Fibroblast of skin of back (primary cell): ENCODE measurements around the gene LRP6.
"Not testable (repeated sequence)": the region's sequence is repeated elsewhere in the genome, so short reads cannot be mapped to it uniquely, and the experiment has no call there.

Experiments used
- DNase-seq: peaks from one replicate; pipeline ENCODE4 v3.0.0-alpha.2; 2013

Gene LRP6

DNA sequence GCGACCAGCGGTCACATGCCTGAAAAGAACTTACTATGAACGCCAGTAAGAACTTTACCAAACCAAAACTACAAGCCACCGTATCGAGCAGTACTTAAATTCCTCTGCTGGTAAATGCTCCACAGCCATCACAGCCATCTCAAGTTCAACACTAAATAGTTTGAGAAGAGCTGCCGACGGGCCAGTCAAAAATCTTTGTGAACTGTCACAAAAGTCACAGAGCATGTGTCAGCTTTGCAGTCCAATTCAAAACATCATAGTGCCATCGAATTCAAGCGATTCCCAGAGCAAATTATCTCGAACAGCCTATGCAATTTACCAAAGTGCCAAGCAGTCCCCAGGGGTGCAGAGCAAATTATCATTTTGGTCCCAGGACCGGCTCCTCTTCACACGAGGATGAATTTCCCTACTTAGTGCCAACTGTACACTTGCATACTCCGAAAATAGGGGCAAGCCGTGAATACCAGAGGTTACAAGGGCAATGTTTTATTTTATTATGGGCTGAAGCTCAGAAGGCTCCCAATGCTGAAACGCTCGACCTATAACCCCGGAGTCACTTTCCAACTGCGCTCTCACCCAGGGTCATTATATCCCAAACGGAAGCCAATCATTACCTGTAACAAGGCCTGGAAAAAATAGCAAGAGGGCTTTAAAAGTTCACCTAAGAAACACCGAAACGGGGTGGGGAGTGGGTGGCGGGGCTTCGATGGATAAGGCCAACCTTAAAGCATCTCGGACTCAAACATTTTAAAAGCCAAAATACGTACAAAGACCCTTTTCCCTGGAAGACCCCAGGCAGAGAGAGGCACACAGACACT, 1.1 kb downstream of the LRP6 start:
- peak; percentile 46 for DNase-seq

DNA sequence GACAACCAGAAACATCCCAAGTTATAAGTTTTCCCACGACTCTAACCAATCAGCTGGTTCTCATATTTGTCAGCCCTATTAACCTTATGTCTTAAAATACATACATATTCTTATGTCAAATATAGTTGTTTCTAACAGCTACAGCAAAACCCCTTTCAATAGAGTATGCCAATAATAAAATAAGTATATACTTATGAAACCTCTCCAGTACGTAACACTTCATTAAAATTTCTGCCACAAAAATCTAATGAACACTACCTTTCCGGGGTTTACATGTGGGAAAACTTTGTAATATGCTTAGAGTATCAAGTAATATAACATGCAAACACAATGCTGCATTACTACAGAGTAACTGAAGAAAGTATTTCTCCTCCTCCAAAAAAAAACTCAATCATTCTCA, 1.8 kb downstream of the LRP6 start:
- no peak for DNase-seq

DNA sequence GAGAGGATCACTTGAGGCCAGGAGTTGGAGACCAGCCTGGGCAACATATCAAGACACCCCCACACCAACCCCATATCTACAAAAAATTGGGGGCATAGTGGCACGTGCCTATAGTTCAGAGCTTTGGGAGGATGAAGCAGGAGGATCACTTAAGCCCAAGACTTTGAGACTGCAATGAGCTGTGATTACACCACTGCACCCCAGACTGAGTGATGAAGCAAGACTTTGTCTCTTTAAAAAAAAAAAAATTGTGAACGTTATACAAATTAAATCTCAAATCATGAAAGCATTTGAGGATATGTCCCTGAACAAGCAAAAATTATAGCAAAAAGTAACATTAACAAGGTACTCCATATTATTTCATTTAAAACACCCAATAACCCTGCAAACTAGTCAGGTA, 2.9 kb downstream of the LRP6 start:
- no peak for DNase-seq

DNA sequence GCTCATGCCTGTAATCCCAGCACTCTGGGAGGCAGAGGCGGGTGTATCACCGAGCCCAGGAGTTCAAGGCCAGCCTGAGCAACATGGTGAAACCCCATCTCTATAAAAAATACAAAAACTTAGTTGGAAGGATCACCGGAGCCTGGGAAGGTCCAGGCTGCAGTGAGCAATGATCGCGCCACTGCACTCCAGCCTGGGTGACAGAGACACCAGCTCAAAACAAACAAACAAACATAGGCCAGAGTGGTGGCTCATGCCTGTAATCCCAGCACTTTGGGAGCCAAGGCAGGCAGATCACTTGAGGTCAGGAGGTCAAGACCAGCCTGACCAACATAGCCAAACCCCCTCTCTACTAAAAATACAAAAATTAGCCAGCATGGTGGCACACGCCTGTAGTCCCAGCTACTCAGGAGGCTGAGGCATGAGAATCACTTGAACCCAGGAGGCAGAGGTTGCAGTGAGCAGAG, 10.5 kb downstream of the LRP6 start:
- DNase-seq = not testable (repeated sequence)

DNA sequence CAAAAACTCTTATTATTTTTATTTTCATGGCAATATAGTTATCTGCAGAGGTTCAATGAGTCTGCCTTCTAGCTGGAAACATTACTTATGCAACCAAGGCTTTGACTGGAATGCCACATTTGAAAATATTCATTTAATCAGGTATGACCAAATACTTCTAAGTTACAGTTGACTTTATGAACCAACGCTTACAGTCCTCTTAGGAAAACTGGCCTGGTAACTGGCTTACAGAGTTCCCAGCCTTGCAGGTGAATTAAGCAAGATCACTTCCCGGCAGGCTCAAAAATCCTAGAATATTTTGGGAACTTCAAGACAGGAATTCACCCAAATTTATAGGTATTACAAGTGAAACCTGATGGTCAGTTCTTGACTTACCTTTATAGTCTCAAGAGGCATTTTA, 12.3 kb downstream of the LRP6 start:
- DNase-seq = no peak

DNA sequence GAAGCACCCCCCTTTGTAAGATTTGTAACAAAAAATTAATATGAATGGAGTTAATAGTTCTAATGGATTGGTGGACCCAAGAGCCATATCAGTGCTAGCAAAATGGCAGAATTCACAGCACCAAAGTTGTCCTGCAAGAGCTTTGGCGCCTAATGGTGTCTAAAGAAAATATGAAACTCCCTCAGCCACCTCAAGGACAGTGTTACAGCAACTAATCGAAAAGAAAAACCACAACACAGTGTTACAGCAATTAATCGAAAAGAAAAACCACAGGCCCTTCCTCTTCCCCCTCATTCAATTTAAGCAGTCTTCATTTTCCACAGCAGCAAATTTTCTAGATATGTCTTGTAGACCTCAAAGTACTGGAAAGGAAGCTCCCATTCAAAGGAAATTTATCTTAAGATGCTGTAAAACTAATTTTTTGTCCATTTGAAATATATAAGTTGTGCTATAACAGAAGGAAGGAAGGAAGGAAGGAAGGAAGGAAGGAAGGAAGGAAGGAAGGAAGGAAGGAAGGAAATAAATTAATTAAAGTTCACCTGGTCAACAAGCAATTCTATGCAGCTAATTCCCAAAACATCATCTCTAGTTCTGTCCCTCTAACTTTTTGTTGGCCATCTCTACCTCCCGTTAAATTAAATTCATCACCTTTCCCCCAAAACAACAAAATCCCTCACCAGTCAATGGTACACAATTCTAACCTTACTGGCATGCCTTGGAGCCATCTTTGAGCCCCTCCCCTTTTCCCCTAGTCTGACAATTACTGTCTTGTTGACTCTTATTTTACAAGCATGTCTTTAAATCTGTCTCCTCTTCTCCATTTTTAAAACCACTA, 17.4 kb downstream of the LRP6 start:
- DNase-seq = no peak

DNA sequence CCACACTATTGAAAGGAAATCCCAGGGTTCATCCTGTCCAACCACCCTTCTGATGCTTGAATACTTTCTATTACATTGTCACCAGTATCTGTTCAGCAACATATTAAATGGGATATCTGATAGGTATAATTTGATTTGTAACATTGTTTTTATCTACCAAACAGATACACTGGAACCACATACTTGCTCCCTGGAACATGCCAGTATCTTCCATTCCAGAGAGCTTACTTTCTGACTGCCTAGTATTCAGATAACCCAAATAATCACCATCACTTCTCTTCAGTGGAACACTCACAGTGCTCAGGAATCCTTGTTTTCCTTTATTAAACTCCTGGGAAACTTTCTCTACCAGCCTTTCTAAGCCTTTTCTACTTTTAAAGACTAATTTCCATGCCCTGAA, 19.3 kb downstream of the LRP6 start:
- DNase-seq = no peak

DNA sequence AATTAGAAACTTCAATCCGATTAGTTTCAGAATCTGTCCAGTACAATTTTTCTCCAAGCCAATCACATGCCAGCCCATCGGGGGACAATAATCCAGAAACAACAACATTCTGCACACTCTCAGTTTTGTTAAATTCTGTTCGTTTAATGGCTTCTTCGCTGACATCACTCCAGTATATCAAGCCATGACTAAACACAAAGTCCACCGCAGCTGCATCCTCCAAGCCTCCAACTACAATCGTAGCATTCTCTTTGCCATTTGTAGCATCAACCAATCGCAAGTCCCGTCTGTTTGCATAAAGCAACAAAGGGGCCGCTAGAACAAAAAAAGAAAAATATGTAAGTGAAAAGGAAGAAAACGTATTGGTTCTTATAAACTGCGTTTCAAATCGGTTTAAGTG, 22.5 kb downstream of the LRP6 start:
- DNase-seq = no peak

DNA sequence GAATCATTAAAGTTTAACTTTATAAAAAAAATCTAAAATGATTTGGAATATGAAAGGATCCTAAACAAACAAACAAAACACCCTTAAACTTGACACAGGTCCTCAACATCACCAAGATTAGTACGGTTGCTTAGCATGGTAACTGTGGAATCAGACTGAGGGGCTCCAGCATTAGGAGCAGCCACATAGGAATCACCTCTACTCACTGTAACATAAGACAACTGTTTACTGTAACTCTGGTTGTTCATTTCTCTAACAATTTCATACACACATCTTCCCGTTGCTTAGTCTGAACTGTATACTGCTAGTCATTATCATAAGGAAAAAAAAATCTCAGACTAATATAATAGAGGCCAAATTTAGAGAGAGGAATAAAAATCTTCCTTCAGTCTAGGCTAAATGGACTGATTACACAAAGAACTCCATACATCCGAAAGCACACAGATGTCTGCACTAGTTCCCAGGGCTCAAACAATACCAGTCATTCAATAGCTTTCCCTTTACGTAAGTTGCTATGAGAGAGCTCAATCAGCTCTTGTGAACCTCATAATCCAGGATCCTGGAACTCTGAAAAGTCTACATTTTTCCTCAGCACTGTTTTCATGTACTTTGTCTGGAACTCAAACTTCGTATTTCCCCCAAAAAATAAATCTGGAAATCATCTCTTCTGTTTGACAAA, 26.0 kb downstream of the LRP6 start:
- DNase-seq = peak; percentile 33

DNA sequence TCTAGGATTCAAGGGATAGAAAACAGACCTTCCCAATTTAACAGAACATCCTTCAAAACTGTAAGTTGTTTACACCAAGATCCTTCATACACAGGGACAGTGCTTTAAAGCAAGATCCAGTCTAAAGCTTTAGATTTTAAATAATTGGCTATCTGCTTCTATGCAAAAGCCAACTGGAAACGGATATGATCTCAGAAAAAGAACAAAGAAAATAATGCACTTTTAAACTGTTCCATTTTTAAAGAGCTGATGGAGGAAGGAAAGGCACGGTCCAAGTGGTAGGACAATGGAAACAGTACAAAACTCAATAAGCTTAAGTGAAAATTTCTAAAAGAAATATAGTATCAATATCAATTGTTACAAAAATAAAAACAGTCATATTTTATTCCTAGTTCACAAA, 27.7 kb downstream of the LRP6 start:
- DNase-seq = no peak

DNA sequence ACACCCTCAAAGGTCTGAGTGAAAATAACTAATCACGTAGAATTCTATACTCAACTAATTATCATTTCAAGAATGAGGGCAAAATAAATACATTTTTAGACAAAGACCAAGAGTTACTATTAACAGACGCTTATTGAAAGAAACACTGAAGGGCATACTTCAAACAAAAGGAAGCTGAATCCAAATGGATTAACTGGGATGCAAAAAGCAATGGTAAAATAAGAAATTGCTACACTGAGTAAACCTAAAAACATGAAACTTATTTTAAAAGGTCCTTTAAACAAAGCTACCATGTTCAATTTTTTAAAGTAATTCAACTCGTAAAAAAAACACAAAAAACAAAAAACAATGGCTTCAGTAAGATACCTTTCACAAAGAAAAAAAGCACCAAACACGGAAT, 28.2 kb downstream of the LRP6 start:
- DNase-seq = no peak

DNA sequence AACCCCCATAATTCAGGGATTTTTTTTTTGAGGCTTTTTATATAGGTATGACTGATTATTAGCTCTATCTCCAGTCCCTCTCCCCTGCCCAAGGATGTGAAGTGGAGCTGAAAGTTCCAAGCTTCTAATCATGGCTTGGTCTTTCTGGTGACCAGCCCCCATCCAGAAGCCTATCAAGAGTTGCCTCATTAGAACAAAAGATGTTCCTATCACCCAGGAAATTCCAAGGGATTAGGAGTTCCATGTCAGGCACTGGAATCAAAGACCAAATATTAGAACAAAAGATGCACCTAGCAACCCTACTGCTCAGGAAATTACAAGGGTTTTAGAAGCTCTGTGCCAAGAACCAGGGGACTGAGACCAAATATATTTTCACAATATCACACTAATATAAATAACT, 29.9 kb downstream of the LRP6 start:
- no peak for DNase-seq

DNA sequence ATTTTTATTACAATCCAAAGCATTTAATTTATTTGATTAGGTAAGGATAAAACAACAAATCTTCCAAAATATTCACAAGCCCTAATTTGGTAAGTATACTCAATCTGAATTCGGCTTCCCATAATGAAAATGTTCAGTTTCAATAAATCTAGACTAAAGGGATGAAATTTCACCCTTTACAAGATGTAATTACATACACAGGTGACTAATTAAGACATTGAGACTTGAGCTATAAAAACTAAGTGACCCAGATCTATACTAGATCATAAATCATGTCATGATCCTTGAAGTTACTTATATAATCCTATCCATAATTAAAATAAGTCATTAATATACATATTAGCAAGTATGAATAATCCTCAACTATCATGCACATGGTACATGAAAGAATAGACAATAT, 36.6 kb downstream of the LRP6 start:
- no peak for DNase-seq

DNA sequence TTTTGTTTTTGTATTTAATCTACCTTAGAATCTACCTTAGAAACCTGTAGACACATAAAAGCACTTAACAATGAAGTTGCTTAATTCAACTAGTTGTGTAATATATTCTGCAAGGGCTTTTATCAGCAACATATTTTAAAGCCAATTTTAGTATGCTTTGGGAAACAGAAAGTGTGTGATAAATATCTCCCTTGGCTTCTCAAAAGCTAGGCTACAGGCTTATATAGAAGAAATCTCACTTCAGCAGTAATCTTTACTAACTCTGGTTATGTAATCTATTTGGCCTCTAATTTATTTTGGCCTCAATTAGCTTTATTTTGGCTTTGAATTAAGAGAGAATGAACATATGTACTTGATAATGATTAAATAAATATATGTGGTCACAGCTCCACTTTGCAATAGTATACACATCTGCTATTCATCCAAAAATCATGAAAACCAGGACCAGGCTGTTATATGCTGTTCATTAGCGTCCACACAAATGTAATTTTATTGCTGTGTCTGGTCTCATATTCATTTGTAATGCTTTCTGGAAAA, 37.2 kb downstream of the LRP6 start:
- no peak for DNase-seq

DNA sequence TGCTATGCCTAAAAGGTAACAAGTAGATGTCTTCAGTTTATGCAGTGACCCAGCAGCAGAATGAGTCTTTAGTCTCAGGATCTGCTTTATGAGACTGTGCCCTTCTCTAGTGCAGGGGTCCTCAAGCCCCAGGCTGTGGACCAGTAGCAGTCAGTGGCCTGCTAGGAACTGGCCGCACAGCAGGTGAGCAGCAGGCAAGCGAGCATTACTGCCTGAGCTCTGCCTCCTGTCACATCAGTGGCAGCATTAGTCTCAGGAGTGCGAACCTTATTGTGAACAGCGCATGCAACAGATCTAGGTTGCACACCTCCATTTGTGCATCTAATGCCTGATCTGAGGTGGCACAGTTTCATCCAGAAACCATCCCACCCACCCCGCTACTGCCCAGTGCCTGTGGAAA, 38.4 kb downstream of the LRP6 start:
- DNase-seq = no peak

DNA sequence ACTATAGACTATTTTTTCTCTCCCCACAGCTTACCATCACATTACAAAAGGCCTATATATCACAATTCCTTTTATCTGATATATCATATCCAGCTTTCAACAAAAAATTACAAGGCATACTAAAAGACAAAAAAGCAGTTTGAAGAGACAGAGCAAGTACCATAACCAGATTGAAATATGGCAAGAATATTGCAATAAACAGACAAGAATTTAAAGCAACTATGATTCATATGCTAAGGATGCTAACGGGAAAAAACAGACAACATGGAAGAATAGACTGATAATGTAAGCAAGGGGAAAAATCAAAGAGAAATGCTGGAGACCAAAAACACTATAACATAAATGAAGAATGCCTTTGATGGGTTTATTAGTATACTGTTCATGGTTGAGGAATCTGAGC, 40.7 kb downstream of the LRP6 start:
- DNase-seq = peak; percentile 31

DNA sequence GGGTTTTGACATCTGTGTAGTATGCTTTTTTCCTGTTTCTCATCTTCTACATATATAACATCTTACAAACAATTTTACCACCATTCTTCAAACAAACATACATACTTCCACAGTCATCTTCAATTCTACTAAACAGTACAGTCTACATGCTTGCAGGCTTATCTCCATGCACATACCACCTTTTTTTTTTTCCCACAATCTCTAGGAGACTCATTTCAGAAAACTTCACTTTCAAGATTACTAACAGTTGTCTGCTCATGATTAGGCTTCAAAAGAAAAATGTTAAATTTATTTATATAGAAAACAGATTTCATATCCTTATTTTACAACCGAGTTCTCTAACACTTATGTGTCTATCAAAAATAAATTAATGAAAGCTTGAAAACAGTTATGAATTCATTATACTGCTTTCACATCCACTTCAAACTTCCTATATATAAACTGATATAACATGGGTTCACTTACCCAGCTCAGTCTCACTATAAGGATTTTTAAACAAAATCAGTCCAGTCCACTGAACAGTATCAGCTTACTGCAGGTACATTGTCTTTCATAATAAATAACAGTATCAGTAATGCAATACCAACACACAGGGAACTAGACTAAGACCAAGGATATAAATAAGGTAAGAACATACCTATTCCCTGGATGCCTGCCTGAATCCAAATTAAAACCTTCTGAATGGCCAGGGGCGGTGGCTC, 42.5 kb downstream of the LRP6 start:
- peak; percentile 71 for DNase-seq

DNA sequence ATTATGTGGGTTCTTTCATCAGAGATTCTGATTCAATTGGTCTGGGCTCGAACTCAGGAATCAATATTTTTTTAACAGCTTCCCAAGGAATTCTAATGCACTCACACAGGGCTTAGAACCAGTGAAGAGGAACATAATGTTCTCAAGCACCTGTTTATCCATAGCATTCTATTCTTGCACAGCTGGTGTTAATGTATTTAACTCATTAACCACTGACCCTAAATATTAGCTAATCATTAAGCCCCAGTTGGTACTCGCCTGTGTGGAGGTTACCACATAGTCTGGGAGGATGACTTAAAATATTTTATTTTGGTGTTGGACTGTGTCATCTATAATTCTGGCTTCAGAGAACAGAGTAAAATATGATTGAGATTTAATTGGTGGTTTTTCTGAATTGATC, 45.3 kb downstream of the LRP6 start:
- DNase-seq = no peak

DNA sequence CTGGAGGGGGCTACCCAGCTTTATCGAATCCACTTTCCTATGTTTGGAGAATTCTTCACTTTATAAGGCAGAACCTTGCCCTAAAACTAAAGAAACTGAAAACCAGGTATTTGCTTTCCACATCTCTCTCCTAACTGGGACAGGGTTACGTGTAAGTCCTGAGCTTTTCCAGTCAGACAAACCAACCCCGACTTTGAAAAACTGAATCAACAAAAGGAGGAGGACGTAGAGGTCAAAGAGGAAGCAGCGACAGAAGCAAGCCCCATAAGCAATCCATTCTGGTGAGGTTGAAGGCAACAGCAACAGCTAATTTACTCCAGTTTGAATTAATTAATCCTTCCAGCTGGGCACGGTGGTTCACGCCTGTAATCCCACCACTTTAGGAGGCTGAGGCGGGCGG, 47.2 kb downstream of the LRP6 start:
- DNase-seq = no peak

DNA sequence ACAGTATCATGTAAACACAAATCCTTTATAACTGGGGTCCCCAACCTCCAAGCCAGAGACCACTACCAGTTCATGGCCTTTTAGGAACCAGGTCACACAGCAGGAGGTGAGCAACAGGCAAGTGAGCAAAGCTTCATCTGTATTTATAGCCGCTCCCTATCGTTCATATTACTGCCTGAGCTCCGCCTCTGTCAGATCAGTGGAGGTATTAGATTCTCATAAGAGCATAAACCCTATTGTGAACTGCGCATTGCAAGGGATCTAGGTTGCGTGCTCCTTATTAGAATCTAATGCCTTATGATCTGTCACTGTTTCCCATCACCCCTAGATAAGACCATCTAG, 49.9 kb downstream of the LRP6 start:
- no peak for DNase-seq

DNA sequence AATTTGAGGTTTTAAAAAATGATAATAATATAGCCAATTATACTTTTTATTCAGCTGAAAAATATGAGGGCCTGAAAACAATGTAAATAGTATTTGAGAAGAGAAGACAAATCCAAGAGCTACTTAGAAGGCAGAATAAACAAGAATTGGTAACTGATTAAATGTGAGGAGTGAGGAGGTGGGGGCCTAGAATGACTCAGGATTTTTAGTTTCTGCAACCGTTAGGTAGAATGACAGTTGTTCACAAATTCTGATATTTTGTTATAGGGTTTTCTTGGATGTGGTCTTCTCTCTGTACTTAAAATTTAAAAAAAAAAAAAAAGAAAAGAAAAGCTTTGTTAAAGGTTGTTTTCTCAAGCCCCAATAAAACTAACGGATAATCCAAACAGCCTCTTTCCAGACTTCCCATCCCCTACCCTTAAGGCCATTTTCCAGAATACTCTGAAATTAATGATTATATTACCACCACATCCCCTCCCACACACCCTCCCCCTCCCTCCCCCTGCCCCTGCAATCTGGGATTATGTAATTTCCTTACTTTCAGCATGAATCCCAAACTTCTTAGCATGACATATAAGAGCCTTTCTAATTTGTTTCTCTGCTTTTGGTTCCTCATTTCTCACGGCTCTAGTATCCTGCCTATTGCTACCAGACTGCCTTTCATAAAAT, 50.4 kb downstream of the LRP6 start:
- no peak for DNase-seq

DNA sequence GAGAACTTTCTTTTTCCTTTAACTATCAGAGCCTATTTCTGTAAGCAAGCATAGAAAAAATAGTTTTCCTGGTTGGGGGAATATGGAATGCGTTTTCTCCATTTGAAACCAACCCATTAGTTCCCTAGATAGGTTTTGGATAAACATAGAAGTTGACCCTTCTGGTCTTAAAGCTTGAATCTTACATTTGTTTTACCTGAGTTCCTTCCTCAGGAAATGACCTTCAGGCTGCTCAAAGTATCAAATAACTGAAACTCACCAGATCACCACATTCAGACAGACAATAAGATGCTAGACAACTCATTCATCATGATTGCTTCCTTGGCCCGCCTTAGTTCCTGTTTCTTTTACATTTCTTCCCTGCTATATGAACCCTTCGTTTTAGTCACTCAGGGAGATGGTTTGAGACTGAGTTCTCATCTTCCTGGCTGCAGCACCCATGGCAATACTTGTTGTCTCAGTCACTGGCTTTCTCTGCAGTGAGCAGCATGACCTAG, 52.2 kb downstream of the LRP6 start:
- DNase-seq = peak; percentile 40
